ENCODE measurements around the gene KIF1A. TPM values are rescaled to one million over a fixed set of nuclear protein-coding genes. Genes with fewer than 3 reads are reported as not detected.

The KIF1A gene
- polyA plus RNA-seq, 1 donor from 2014 or later = not detected

- peaks cover 12% of the 10 kb centered on the region for H3K27me3 Mint-ChIP-seq
- no peak overlapping the region for H3K27ac Mint-ChIP-seq
- no peaks in the 10 kb centered on the region for H3K9me3 Mint-ChIP-seq
- no peak overlapping the region for H3K4me3 Mint-ChIP-seq
- no peaks in the 10 kb centered on the region for H3K4me1 Mint-ChIP-seq
- H3K36me3 Mint-ChIP-seq = no peaks in the 10 kb centered on the region
Measured at GRCh38 chr2:240793313-240794177, 26.5 kb downstream of the KIF1A start.

- H3K4me3 Mint-ChIP-seq = no peak overlapping the region
Measured at GRCh38 chr2:240792629-240793312, 27.2 kb downstream of the KIF1A start.

GRCh38 chr2:240791821-240792628 is 28.0 kb downstream of the KIF1A start:
- Mint-ChIP-seq H3K27me3 (peaks cover 12% of the 10 kb centered on the region), H3K4me1 (no peaks in the 10 kb centered on the region), H3K27ac (no peak overlapping the region), H3K4me3 (no peak overlapping the region), H3K9me3 (no peaks in the 10 kb centered on the region), H3K36me3 (no peaks in the 10 kb centered on the region)

More at GRCh38 chr2:240792629-240793312, 27.2 kb downstream of the KIF1A start:
- Mint-ChIP-seq H3K27ac (no peak overlapping the region), H3K4me1 (no peaks in the 10 kb centered on the region), H3K36me3 (no peaks in the 10 kb centered on the region), H3K9me3 (no peaks in the 10 kb centered on the region), H3K27me3 (peaks cover 12% of the 10 kb centered on the region)

- Mint-ChIP-seq H3K36me3 (no peaks in the 10 kb centered on the region), H3K4me1 (no peaks in the 10 kb centered on the region), H3K4me3 (no peak overlapping the region), H3K27ac (no peak overlapping the region), H3K9me3 (no peaks in the 10 kb centered on the region), H3K27me3 (peaks cover 12% of the 10 kb centered on the region)
Measured at GRCh38 chr2:240791221-240791800, 28.7 kb downstream of the KIF1A start.

- no peaks in the 10 kb centered on the region for H3K9me3 Mint-ChIP-seq
- H3K4me1 Mint-ChIP-seq = no peaks in the 10 kb centered on the region
- H3K27me3 Mint-ChIP-seq = peaks cover 8% of the 10 kb centered on the region
- no peak overlapping the region for H3K27ac Mint-ChIP-seq
- H3K4me3 Mint-ChIP-seq = no peak overlapping the region
- H3K36me3 Mint-ChIP-seq = no peaks in the 10 kb centered on the region
Measured at GRCh38 chr2:240790370-240791220, 29.4 kb downstream of the KIF1A start.

DNA sequence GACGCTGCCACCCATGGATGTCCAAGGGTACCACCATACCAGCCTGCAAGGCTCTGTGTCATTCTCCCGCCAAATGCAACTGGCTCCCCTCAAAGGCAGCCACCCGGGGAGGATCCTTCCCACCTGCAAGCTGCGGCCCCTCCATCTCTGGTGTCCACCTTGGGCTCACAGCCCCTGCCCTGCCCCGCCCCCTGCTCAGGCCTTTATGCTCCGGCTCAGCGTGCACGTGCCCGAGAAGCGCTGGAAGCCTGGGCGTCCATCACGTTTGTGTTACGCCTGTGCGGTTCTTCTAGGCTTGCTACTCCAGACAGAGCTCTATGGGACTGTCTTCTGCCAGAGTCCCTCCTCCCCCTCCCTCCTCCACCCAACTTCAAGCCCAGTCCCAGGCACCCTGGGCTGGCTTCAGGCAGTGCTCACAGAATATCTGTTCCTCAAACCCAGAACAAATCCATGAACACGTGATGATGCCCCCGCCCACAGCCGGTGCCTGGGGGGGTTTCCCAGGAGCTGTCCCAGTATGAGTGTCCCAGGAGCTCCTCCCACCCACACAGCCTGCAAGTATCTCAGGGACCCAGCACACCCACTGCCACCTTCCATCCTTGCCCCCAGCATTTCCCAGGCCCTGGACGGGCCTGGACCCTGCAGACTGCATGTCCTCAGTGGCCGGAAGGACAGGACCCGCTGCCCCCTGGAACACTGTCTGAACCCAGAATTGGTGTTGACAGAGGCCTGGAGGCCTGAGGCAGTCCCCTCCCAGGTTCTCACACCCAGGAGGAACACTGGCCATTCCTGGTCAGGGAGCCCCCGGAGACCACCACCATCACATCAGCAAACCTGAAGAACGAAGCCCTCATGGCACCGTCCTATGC is 30.3 kb downstream of the KIF1A start:
- H3K4me3 Mint-ChIP-seq = no peak overlapping the region

GRCh38 chr2:240789051-240789453 is 31.0 kb downstream of the KIF1A start:
- H3K4me1 Mint-ChIP-seq = no peaks in the 10 kb centered on the region
- H3K27ac Mint-ChIP-seq = no peak overlapping the region
- no peak overlapping the region for H3K4me3 Mint-ChIP-seq
- peaks cover 3% of the 10 kb centered on the region for H3K27me3 Mint-ChIP-seq
- H3K9me3 Mint-ChIP-seq = no peaks in the 10 kb centered on the region
- no peaks in the 10 kb centered on the region for H3K36me3 Mint-ChIP-seq

More for the DNA sequence above, 30.3 kb downstream of the KIF1A start:
- Mint-ChIP-seq H3K36me3 (no peaks in the 10 kb centered on the region), H3K9me3 (no peaks in the 10 kb centered on the region), H3K27ac (no peak overlapping the region), H3K4me1 (no peaks in the 10 kb centered on the region), H3K27me3 (peaks cover 6% of the 10 kb centered on the region)

GRCh38 chr2:240788482-240788881 is 31.5 kb downstream of the KIF1A start:
- Mint-ChIP-seq H3K4me3 (no peak overlapping the region), H3K4me1 (no peaks in the 10 kb centered on the region), H3K9me3 (no peaks in the 10 kb centered on the region), H3K36me3 (no peaks in the 10 kb centered on the region), H3K27me3 (peaks cover under 1% of the 10 kb centered on the region), H3K27ac (no peak overlapping the region)

GRCh38 chr2:240787521-240788472 is 32.2 kb downstream of the KIF1A start:
- no peaks in the 10 kb centered on the region for H3K9me3 Mint-ChIP-seq
- H3K27ac Mint-ChIP-seq = no peak overlapping the region
- H3K4me1 Mint-ChIP-seq = no peaks in the 10 kb centered on the region
- no peaks in the 10 kb centered on the region for H3K27me3 Mint-ChIP-seq
- no peaks in the 10 kb centered on the region for H3K36me3 Mint-ChIP-seq
- H3K4me3 Mint-ChIP-seq = no peak overlapping the region

GRCh38 chr2:240786871-240787311 is 33.1 kb downstream of the KIF1A start:
- Mint-ChIP-seq H3K9me3 (no peaks in the 10 kb centered on the region), H3K27ac (no peak overlapping the region), H3K36me3 (no peaks in the 10 kb centered on the region), H3K4me3 (no peak overlapping the region), H3K27me3 (no peaks in the 10 kb centered on the region), H3K4me1 (no peaks in the 10 kb centered on the region)

DNA sequence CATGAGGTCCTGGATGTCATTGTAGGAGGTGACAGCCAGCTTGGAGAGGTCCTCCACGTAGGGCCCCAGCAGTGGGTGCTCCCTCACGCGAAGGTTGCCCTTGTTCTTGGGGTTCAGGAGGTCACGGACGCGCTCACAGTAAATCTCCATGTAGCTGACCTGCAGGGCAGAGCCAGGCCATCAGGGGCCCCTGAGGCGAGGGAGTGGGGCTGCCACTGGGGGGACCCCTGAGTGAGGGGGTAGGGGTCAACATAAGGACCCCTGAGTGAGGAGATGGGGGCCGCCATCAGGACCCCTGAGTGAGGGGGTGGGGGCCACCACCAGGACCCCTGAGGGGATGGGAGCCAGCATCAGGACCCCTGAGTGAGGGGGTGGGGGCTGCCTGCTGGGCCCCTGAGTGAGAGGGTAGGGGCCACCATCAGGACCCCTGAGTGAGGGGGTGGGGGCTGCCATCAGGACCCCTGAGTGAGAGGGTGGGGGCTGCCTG is 33.6 kb downstream of the KIF1A start:
- H3K4me3 Mint-ChIP-seq = no peak overlapping the region
- no peaks in the 10 kb centered on the region for H3K4me1 Mint-ChIP-seq
- no peaks in the 10 kb centered on the region for H3K36me3 Mint-ChIP-seq
- H3K27me3 Mint-ChIP-seq = no peaks in the 10 kb centered on the region
- no peak overlapping the region for H3K27ac Mint-ChIP-seq
- no peaks in the 10 kb centered on the region for H3K9me3 Mint-ChIP-seq
